ENCODE results near the gene PEX1. TPM values are rescaled to one million over a fixed set of nuclear protein-coding genes. Genes with fewer than 3 reads are reported as not detected.

Gene PEX1
- total RNA-seq, 1 donor from 2014 or later = 18.3 TPM

DNA sequence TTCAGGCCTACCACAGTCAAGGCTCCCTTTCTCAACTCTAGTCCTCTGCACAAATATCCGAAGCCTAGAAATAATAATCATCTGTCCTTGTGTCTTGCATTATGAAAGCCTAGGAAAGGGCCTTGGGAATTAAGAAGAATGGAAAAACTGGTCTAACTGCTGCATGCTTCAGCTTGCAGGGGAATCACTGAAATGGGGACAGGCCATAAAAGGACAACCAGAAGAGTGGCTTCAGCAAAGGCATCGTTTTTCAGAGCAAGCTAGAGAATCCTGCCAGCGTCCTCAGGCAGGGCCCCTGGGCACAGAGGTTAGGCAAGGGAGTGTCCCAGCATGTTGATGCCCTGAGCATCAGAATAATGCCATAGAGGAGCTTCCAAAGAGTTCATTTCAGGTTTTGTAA is 63.8 kb downstream of the PEX1 start:
- TF ChIP-seq, protein P1, sequence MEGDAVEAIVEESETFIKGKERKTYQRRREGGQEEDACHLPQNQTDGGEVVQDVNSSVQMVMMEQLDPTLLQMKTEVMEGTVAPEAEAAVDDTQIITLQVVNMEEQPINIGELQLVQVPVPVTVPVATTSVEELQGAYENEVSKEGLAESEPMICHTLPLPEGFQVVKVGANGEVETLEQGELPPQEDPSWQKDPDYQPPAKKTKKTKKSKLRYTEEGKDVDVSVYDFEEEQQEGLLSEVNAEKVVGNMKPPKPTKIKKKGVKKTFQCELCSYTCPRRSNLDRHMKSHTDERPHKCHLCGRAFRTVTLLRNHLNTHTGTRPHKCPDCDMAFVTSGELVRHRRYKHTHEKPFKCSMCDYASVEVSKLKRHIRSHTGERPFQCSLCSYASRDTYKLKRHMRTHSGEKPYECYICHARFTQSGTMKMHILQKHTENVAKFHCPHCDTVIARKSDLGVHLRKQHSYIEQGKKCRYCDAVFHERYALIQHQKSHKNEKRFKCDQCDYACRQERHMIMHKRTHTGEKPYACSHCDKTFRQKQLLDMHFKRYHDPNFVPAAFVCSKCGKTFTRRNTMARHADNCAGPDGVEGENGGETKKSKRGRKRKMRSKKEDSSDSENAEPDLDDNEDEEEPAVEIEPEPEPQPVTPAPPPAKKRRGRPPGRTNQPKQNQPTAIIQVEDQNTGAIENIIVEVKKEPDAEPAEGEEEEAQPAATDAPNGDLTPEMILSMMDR (IDR thresholded peaks at IDR 0.05; ENCODE audit: insufficient read depth, low read length, poor library complexity, severe bottlenecking) = no peak
- DNase-seq (ENCODE audit: low read depth) = no peak
- no peaks in the 10 kb centered on the region for H3K36me3 ChIP-seq (ENCODE audit: control insufficient read depth, insufficient read depth, low read length)
- no peak overlapping the region for H3K4me3 ChIP-seq (ENCODE audit: low read depth, low read length)
- no peaks in the 10 kb centered on the region for H3K27me3 ChIP-seq (ENCODE audit: control insufficient read depth, insufficient read depth, low read length)

DNA sequence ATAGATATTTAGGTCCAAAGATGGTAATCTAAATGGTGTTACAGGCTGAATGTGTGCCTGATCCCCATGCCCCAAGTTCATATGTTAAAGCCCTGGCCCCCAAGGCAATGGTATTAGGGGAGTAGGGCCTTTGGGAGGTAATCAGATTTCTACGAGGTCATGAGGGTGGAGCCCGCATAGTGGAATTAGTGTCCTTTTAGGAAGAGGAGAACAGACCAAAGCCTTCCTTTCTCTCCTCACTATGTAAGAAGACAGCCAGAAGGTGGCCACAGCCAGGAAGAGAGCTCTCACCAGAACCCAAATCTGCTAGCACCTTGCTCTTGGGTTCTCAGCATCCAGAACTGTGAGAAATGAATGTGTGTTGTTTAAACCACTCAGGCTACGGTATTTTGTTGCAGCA is 65.8 kb downstream of the PEX1 start:
- no peak for DNase-seq (ENCODE audit: low read depth)
- no peak overlapping the region for H3K4me3 ChIP-seq (ENCODE audit: low read depth, low read length)
- H3K27me3 ChIP-seq (ENCODE audit: control insufficient read depth, insufficient read depth, low read length) = no peaks in the 10 kb centered on the region
- TF ChIP-seq, protein P1 (IDR thresholded peaks at IDR 0.05; ENCODE audit: insufficient read depth, low read length, poor library complexity, severe bottlenecking) = no peak
- no peaks in the 10 kb centered on the region for H3K36me3 ChIP-seq (ENCODE audit: control insufficient read depth, insufficient read depth, low read length)

DNA sequence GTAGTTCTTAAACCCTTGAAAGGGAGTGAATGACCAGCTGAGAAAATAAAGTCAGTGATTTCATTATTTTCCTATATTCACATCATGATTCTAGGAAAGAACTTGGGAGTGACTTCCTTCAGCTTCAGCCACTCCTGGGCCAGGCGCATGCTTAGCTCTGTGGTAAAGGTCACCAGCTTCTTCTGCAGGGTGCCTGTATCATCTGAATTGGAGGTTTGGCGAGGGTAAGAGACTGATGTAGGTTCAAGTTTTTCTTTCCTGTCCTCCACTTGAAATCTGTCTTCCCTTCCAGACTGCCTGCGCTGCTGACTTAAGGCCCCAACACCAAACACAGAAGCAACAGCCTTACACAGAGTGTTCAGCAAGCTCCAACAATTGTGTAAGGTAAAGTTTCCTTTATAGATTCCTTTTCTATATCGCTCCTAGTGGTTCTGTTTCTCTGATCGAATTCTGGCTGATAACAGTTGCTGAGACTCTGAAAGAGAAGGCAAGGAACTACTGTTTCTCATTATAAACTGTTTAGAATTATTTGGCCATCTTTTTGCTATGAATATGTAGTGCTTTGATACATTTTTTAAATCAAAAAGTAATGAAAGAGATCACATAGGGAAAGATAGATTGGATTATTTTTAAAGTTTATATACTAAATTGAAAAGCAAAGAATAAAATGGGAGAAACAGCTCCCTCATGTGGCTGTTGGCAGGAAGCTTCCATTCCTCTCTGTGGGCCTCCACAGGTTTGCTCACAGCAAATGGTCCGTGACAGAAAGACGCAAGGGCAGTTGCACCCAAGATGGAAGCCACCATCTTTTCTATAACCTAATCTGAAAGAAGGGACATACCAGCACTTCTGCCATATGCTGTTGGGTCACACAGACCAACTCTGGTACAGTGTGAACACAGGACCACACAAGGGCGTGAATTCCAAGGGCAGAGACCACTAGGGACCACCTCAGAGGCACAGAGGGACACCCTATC is 67.0 kb downstream of the PEX1 start:
- no peaks in the 10 kb centered on the region for H3K36me3 ChIP-seq (ENCODE audit: control insufficient read depth, insufficient read depth, low read length)
- TF ChIP-seq, protein P1 (IDR thresholded peaks at IDR 0.05; ENCODE audit: insufficient read depth, low read length, poor library complexity, severe bottlenecking) = peak; percentile 82
- H3K27me3 ChIP-seq (ENCODE audit: control insufficient read depth, insufficient read depth, low read length) = no peaks in the 10 kb centered on the region
- DNase-seq (ENCODE audit: low read depth) = no peak
- H3K4me3 ChIP-seq (ENCODE audit: low read depth, low read length) = no peak overlapping the region

DNA sequence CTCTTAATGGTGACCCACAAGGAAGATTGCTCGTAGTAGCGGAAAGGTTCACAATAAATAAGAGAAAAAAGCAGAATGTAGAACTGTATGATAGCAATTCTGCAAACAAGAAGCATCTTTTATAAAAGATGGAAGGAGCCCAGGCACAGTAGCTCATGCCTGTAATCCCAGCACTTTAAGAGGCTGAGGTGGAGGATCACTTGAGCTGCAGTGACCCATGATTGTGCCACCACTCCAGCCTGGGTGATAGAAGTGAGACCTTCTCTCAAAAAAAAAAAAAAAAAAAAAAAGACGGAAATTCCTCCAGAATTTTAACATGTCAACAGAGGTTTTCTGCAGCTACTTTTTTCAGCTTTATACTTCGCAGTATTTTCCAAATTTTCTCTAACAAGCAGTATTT is 67.8 kb downstream of the PEX1 start:
- Histone ChIP-seq H3K36me3 (ENCODE audit: control insufficient read depth, insufficient read depth, low read length) (no peaks in the 10 kb centered on the region), H3K4me3 (ENCODE audit: low read depth, low read length) (no peak overlapping the region), H3K27me3 (ENCODE audit: control insufficient read depth, insufficient read depth, low read length) (no peaks in the 10 kb centered on the region)
- no peak for DNase-seq (ENCODE audit: low read depth)
- TF ChIP-seq, protein P1 (IDR thresholded peaks at IDR 0.05; ENCODE audit: insufficient read depth, low read length, poor library complexity, severe bottlenecking) = no peak

DNA sequence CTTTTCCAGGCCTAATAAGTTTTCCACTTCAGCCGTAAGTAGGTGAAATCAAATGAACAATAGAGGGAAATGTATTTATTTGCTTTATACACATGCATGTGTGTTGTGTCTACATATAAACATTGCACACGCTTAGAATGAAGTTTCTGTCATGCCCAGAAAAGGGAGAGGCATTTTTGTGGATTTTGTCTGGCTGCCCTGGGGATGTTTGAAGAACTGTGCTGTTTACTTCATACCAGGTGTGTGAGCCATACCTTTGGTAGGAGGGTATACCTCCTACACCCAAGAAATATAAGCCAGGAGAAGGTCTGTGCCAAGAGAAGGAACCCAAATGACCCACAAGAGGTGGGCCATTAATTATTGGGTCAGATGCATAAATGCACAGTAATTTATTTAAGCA is 68.2 kb downstream of the PEX1 start:
- no peak for DNase-seq (ENCODE audit: low read depth)
- H3K4me3 ChIP-seq (ENCODE audit: low read depth, low read length) = no peak overlapping the region
- H3K36me3 ChIP-seq (ENCODE audit: control insufficient read depth, insufficient read depth, low read length) = no peaks in the 10 kb centered on the region
- TF ChIP-seq, protein P1 (IDR thresholded peaks at IDR 0.05; ENCODE audit: insufficient read depth, low read length, poor library complexity, severe bottlenecking) = no peak
- no peaks in the 10 kb centered on the region for H3K27me3 ChIP-seq (ENCODE audit: control insufficient read depth, insufficient read depth, low read length)
